HG02610 (cell line): ENCODE results near the gene SAMD4A.

Source experiments
- ATAC-seq: cut with Tn5 transposase; IDR thresholded peaks from one replicate; pipeline ENCODE4 v1.9.1; 2021; ENCODE audit warnings: mild to moderate bottlenecking, moderate library complexity; ENCODE audit not compliant: unreplicated experiment

The SAMD4A gene

GRCh38 chr14:54676812-54677708, 110.1 kb downstream of the SAMD4A start:
- ATAC-seq = no peak

DNA sequence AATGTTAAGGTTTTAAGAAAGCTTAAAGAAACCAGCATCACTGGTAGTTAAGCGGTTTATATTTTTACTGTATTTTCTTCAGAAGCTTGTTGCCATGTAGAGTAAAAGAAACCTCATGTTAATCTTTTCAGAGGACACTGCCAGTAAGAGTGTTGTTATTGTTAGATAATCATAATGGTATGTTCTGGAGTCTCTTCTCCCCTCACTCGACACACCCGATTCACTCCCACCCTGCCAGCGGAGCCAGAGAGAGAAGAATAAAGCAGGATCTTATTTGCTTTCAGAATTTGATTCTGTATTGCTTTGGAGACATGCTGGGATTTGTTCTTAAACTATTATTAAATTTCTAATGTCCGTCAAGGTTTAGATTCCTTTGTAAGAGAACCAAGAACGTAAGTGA, 113.7 kb downstream of the SAMD4A start:
- ATAC-seq = no peak

GRCh38 chr14:54681811-54682261, 114.9 kb downstream of the SAMD4A start:
- no peak for ATAC-seq

GRCh38 chr14:54682578-54682977, 115.7 kb downstream of the SAMD4A start:
- no peak for ATAC-seq

DNA sequence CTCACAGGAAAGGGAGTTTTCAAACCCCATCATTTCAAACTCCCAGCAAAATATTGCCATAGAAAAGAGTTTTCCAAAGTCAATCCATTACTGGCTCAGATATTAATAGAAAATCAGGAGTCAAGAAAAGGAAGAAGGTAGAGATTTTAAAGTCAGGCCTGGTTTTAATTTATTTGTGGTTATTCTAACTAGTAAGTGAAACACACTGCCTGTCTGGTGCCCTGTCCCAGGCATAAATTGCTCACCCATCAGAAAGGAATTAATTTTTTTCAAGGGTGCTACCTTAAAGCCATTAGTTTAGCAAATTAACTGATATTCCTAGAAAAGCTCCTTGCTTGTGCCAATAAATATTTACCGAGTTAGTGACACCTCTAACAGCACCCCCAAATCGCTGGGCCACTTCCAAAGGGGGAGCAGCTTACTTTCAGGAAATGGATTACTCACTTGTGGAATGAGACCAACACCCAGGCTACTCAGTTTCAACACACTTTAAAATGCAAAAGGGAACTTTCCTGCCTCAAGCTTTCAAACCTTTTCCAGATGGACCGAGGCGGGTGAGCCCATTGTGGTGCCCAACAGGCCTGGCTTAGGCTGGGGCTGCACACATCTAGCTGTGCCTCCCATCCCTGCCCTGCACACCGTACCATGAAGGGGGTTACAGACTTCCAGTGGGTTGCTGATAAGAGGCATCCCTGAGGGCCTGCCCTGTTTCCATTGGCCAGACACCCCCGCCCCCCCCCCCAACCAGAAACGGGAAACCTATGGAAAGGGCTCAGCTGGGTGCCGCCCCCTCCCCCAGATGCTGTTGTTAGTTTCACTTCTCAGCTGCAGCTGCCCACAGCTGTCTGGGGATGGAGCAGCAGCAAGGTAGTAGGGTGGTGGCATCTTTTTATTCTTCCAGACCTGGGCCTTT, 117.2 kb downstream of the SAMD4A start:
- ATAC-seq = no peak

DNA sequence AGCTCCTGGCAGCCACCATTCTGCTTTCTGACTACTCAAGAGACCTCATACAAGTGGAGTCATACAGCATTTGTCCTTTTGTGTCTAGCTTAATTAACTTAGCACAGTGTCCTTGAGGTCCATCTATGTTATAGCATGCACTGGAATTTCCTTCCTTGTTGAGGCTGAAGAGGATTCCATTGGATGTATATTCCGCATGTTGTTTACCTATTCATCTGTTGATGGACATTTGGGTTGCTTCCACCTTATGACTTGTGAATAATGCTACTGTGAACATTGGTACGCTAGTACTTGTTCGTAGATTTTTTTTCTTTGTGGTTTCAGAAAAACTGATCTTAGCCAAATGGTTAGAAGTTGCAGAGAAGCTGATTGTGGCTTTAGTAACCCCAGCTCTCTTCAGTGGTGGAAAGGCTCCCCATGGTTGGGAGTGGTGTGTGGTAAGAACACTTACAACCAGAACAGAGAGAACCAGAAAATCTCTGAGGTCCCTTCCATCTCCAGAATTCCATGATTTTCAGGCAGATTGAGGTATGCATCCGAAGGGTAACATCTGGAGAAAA, 118.4 kb downstream of the SAMD4A start:
- no peak for ATAC-seq

DNA sequence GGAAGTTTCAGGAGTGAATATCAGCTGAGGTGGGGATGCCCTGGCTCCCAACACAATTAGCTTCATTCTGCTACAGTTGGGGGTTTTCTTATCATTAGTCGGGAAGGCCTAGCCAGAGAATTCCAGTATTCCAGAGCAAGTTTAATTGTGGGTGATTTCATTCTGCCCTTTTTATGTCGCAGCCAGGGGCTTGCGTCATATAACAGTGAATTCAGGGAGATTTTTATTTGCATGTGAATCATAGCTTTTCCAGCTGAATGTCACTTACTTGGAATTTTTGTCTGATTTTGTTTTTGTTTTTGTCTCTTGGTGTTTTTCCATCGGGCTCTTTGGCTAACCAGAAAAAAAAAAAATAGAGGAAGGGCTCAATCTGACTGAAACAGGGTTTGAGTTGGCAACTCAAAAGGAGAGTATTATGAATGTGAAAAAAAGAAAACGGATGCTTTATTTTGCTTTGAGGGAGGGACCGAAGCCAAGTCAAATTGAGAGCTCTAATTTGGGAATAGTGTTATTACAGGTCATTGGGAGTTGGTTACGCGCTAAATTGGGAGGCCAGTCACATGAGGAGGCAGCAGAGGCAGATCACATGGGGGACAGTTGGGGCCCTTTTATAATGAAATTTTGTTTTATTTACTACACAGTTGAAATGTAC, 119.4 kb downstream of the SAMD4A start:
- ATAC-seq = no peak

- no peak for ATAC-seq
These were observed 120.2 kb downstream of the SAMD4A start for GRCh38 chr14:54686871-54687749.

GRCh38 chr14:54687750-54688119, 120.8 kb downstream of the SAMD4A start:
- no peak for ATAC-seq

DNA sequence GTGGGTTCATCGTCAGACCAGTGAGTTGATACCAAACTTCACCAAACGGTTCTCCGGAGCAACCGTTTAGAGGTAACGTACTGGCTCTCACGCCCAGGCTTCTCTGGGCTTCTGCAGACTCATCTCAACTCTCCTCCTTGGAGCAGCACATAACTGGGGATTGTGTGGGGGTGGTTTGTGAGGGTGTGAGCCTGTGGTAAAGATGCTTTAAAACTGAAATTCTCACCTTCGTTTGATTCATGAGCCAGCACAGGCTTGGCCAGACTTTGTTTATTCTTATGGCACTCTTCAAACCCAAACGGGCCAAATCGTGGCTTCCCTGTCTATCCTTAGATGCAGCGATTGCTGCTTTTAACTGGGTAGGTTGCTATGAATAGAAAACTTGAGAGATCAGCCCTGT, 121.3 kb downstream of the SAMD4A start:
- no peak for ATAC-seq

- ATAC-seq = no peak
These were observed 123.0 kb downstream of the SAMD4A start for GRCh38 chr14:54689928-54690327.

DNA sequence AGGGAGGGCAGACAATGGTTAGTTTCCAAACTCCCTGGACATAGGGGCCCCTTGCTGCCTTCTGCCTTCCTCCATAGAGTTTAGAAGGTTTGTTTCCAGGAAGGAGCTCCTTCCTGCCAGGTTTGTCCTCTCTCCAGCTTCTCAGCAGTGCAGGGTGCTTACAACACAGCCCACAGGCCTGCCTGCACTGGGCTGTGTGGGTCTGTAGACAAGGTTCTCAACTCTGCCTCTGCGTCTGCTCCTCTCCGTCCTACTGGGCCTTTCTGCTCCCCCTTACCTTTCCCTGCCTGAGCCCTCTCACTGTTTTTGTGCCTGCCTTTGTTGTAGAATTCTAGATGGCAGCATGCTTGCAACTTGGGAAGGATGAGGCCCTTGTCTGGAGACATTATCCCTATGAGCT, 124.0 kb downstream of the SAMD4A start:
- ATAC-seq = no peak

- ATAC-seq = peak; percentile 57
These were observed 124.8 kb downstream of the SAMD4A start for GRCh38 chr14:54691525-54692283.

GRCh38 chr14:54692284-54692772, 125.4 kb downstream of the SAMD4A start:
- no peak for ATAC-seq

GRCh38 chr14:54693761-54694160, 126.8 kb downstream of the SAMD4A start:
- no peak for ATAC-seq

GRCh38 chr14:54695196-54695595, 128.3 kb downstream of the SAMD4A start:
- no peak for ATAC-seq

GRCh38 chr14:54697001-54697400, 130.1 kb downstream of the SAMD4A start:
- ATAC-seq = no peak

DNA sequence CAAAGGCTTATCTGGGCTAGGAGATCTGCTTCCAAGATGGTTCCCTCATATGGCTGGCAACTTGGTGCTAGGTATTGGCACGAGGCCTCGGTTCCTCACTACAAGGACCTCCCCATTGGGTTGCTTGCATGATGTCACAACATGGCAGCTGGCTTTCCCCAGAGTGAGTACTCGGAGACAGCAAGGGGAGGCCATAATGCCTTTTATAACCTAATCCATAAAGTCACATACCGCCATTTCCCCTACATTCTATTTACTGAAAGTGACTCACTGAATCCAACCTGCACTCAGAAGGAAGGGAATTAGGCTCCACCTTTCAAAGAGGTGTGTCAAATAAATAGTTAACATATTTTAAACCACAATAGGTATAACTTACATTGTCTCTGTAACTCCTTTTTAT, 130.9 kb downstream of the SAMD4A start:
- ATAC-seq = no peak

DNA sequence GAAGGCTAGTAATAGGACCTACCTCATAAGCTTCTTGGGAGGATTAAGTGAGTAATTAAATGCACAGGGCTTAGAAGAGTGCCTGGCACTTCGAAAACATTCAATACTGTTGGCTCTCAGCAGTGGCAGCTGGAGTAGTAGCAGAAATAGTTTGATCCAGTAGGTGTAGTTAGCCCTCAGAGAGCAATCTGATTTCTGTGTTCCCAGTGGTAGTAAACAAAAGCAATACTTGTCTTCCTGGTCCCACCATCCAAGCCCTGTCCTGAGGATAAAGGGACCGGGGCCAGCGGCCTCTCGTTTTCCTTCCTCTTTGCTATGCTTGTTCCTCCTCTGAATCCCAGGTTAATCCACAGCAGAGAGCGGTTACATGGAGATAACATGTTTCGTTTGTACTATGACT, 131.6 kb downstream of the SAMD4A start:
- no peak for ATAC-seq
